Neural cell (in vitro differentiated cells): Measurements from ENCODE around the gene TRPT1.

ENCODE experiments used
- CTCF ChIP-seq: fragments of 450-650 bp; IDR thresholded peaks from 2 replicates; pipeline ENCODE4 v1.5.1; 2014; ENCODE audit warnings: antibody characterized with exemption, mild to moderate bottlenecking, moderate library complexity; ENCODE audit not compliant: poor library complexity, severe bottlenecking
- EP300 ChIP-seq: fragments of 450-650 bp; conservative IDR thresholded peaks from 2 replicates; pipeline ENCODE4 v1.6.1; 2014; ENCODE audit warnings: antibody characterized with exemption, mild to moderate bottlenecking, moderate library complexity; ENCODE audit not compliant: poor library complexity, severe bottlenecking
- EZH2 ChIP-seq: fragments of 200-600, 300-800 bp; shearing (Covaris generic), sonication (generic); IDR thresholded peaks from 2 replicates; pipeline ENCODE4 v1.6.1; 2014; ENCODE audit warnings: antibody characterized with exemption, low read length, borderline replicate concordance, mild to moderate bottlenecking; ENCODE audit not compliant: insufficient read depth, poor library complexity, severe bottlenecking
- MXI1 ChIP-seq: fragments of 450-650 bp; conservative IDR thresholded peaks from 2 replicates; pipeline ENCODE4 v1.6.1; 2014; ENCODE audit warnings: antibody characterized with exemption, mild to moderate bottlenecking; ENCODE audit not compliant: poor library complexity, severe bottlenecking
- POLR2AphosphoS5 ChIP-seq: IDR thresholded peaks from 2 replicates; pipeline ENCODE4 v1.6.1; 2012
- SMC3 ChIP-seq: fragments of 450-650 bp; conservative IDR thresholded peaks from 2 replicates; pipeline ENCODE4 v1.6.1; 2014; ENCODE audit warnings: antibody characterized with exemption, mild to moderate bottlenecking, moderate library complexity; ENCODE audit not compliant: poor library complexity
- TAF1 ChIP-seq: IDR thresholded peaks from 2 replicates; pipeline ENCODE4 v1.6.1; 2012; ENCODE audit warnings: low read depth
- TF ChIP-seq, protein P1 (sequence below): IDR thresholded peaks from 2 replicates; pipeline ENCODE4 v1.6.1; 2012; ENCODE audit warnings: borderline replicate concordance

DNA sequence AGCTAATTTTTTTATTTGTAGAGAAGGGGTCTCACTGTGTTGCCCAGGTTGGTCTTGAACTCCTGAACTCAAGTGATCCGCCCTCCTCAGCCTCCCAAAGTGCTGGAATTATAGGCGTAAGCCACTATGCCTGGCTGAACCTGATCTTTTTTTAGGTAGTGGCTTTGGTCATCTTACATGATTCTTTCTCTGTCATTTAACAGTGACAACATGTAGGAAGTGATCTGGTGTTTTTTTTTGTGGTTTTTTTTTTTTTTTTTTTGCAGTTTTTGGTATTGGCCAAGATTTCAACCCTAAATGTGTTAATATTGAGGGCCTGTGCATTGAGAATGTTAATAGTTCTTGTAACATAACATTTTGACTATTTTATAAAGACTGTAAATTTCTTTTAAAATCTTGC, 27.5 kb downstream of the TRPT1 start:
- TF ChIP-seq EP300 (no peak), EZH2 (no peak), CTCF (no peak), POLR2AphosphoS5 (no peak), SMC3 (no peak), TAF1 (no peak), MXI1 (no peak)
- TF ChIP-seq, protein P1, sequence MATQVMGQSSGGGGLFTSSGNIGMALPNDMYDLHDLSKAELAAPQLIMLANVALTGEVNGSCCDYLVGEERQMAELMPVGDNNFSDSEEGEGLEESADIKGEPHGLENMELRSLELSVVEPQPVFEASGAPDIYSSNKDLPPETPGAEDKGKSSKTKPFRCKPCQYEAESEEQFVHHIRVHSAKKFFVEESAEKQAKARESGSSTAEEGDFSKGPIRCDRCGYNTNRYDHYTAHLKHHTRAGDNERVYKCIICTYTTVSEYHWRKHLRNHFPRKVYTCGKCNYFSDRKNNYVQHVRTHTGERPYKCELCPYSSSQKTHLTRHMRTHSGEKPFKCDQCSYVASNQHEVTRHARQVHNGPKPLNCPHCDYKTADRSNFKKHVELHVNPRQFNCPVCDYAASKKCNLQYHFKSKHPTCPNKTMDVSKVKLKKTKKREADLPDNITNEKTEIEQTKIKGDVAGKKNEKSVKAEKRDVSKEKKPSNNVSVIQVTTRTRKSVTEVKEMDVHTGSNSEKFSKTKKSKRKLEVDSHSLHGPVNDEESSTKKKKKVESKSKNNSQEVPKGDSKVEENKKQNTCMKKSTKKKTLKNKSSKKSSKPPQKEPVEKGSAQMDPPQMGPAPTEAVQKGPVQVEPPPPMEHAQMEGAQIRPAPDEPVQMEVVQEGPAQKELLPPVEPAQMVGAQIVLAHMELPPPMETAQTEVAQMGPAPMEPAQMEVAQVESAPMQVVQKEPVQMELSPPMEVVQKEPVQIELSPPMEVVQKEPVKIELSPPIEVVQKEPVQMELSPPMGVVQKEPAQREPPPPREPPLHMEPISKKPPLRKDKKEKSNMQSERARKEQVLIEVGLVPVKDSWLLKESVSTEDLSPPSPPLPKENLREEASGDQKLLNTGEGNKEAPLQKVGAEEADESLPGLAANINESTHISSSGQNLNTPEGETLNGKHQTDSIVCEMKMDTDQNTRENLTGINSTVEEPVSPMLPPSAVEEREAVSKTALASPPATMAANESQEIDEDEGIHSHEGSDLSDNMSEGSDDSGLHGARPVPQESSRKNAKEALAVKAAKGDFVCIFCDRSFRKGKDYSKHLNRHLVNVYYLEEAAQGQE: no peak
